Osteoblast (primary cell): Measurements from ENCODE around the gene CLEC19A. TPM values are rescaled to one million over a fixed set of nuclear protein-coding genes. Genes with fewer than 3 reads are reported as not detected.
"Not testable (repeated sequence)": the region's sequence is repeated elsewhere in the genome, so short reads cannot be mapped to it uniquely, and the experiment has no call there.

Source experiments
- DNase-seq: peaks from one replicate; pipeline ENCODE4 v3.0.0; 2011; ENCODE audit warnings: low spot score, mixed read lengths; ENCODE audit not compliant: insufficient read length; ENCODE audit errors: missing footprints
- H2AFZ ChIP-seq: 2 replicates; pipeline ENCODE4 v1.6.0; 2011; ENCODE audit warnings: mild to moderate bottlenecking, low read length
- H3K27ac ChIP-seq: 2 replicates; pipeline ENCODE4 v1.5.1; 2011; ENCODE audit warnings: mild to moderate bottlenecking, low read depth, low read length, moderate library complexity
- H3K27me3 ChIP-seq: 2 replicates; pipeline ENCODE4 v1.6.0; 2012; ENCODE audit warnings: mild to moderate bottlenecking, control low read depth, inconsistent platforms, low read length, moderate library complexity; ENCODE audit not compliant: insufficient read depth
- H3K36me3 ChIP-seq: 2 replicates; pipeline ENCODE4 v1.5.1; 2011; ENCODE audit warnings: mild to moderate bottlenecking, low read length, control low read depth, moderate library complexity; ENCODE audit not compliant: insufficient read depth
- H3K4me1 ChIP-seq: 2 replicates; pipeline ENCODE4 v1.5.1; 2011; ENCODE audit warnings: mild to moderate bottlenecking, low read length, control low read depth, moderate library complexity; ENCODE audit not compliant: insufficient read depth
- H3K4me2 ChIP-seq: 2 replicates; pipeline ENCODE4 v1.6.0; 2011; ENCODE audit warnings: mild to moderate bottlenecking, low read length; ENCODE audit not compliant: insufficient read depth
- H3K4me3 ChIP-seq: fragments of 200-600 bp; sonication (generic); 3 replicates; pipeline ENCODE4 v1.5.1; 2012; ENCODE audit warnings: mild to moderate bottlenecking, low read length, inconsistent platforms; ENCODE audit not compliant: insufficient read depth
- H3K79me2 ChIP-seq: 2 replicates; pipeline ENCODE4 v1.6.0; 2012; ENCODE audit warnings: mild to moderate bottlenecking, low read length, control low read depth, inconsistent platforms; ENCODE audit not compliant: insufficient read depth
- H3K9me3 ChIP-seq: 2 replicates; pipeline ENCODE4 v1.5.1; 2011; ENCODE audit warnings: low read depth, low read length, control low read depth
- H4K20me1 ChIP-seq: 2 replicates; pipeline ENCODE4 v1.6.0; 2012; ENCODE audit warnings: mild to moderate bottlenecking, low read length, control low read depth; ENCODE audit not compliant: insufficient read depth
- CTCF ChIP-seq: IDR thresholded peaks from 2 replicates; pipeline ENCODE4 v1.5.1; 2011; ENCODE audit warnings: mild to moderate bottlenecking, low read depth, low read length, moderate library complexity; ENCODE audit errors: extremely low read depth
- total RNA-seq: library from RNA; depleted of rRNA; stranded (reverse); fragments of >200 nt; gene quantifications from 2 replicates; pipeline ENCODE4 v1.2.3, GENCODE V29; 2012

Gene CLEC19A
- total RNA-seq, 1 donor: not detected

- TF ChIP-seq CTCF: no peak
- H3K36me3 ChIP-seq: no peaks in the 10 kb centered on the region
- no peaks in the 10 kb centered on the region for H3K27me3 ChIP-seq
- H3K27ac ChIP-seq: no peak overlapping the region
- no peak overlapping the region for H3K4me2 ChIP-seq
- no peaks in the 10 kb centered on the region for H4K20me1 ChIP-seq
- no peak overlapping the region for H2AFZ ChIP-seq
- no peaks in the 10 kb centered on the region for H3K4me1 ChIP-seq
- no peaks in the 10 kb centered on the region for H3K79me2 ChIP-seq
- no peak for DNase-seq
- no peaks in the 10 kb centered on the region for H3K9me3 ChIP-seq
- no peak overlapping the region for H3K4me3 ChIP-seq
These were observed 30.4 kb downstream of the CLEC19A start for GRCh38 chr16:19315889-19316433.

GRCh38 chr16:19316846-19317245 lies 31.3 kb downstream of the CLEC19A start:
- Histone ChIP-seq H4K20me1 (no peaks in the 10 kb centered on the region), H3K79me2 (no peaks in the 10 kb centered on the region), H2AFZ (no peak overlapping the region), H3K4me2 (no peak overlapping the region), H3K4me3 (no peak overlapping the region), H3K27me3 (no peaks in the 10 kb centered on the region), H3K27ac (no peak overlapping the region), H3K9me3 (no peaks in the 10 kb centered on the region), H3K4me1 (no peaks in the 10 kb centered on the region), H3K36me3 (no peaks in the 10 kb centered on the region)
- no peak for DNase-seq
- no peak for TF ChIP-seq CTCF

GRCh38 chr16:19321186-19321585 lies 35.7 kb downstream of the CLEC19A start:
- not testable (repeated sequence) for H3K79me2 ChIP-seq, H3K9me3 ChIP-seq, H3K36me3 ChIP-seq

GRCh38 chr16:19323596-19323995 lies 38.1 kb downstream of the CLEC19A start:
- no peak overlapping the region for H2AFZ ChIP-seq
- no peak for DNase-seq
- no peaks in the 10 kb centered on the region for H3K27me3 ChIP-seq
- H3K79me2 ChIP-seq: no peaks in the 10 kb centered on the region
- H3K27ac ChIP-seq: no peak overlapping the region
- H3K36me3 ChIP-seq: no peaks in the 10 kb centered on the region
- H3K4me3 ChIP-seq: no peak overlapping the region
- H3K9me3 ChIP-seq: no peaks in the 10 kb centered on the region
- TF ChIP-seq CTCF: no peak
- no peaks in the 10 kb centered on the region for H3K4me1 ChIP-seq
- H3K4me2 ChIP-seq: no peak overlapping the region
- no peaks in the 10 kb centered on the region for H4K20me1 ChIP-seq

More at GRCh38 chr16:19321186-19321585, 35.7 kb downstream of the CLEC19A start:
- not testable (repeated sequence) for H3K4me2 ChIP-seq, H3K27ac ChIP-seq, H4K20me1 ChIP-seq, H3K4me1 ChIP-seq, H3K4me3 ChIP-seq, H3K27me3 ChIP-seq, H2AFZ ChIP-seq, DNase-seq
